DOHH2 (cell line): Measurements from ENCODE around the gene SPATC1L.

ENCODE experiments used
- H3F3A ChIP-seq: fragments of 200-600 bp; sonication (generic), shearing (Covaris generic); 2 replicates; pipeline ENCODE4 v1.6.0; 2016; ENCODE audit warnings: antibody characterized with exemption, mild to moderate bottlenecking; ENCODE audit not compliant: control insufficient read depth, insufficient read depth
- H3K27ac ChIP-seq: fragments of 200-600 bp; sonication (generic); 2 replicates; pipeline ENCODE4 v1.5.1; 2014; ENCODE audit warnings: low read depth, mild to moderate bottlenecking, low read length, moderate library complexity
- H3K27me3 ChIP-seq: fragments of 200-600 bp; sonication (generic); 2 replicates; pipeline ENCODE4 v1.6.1; 2014; ENCODE audit warnings: mild to moderate bottlenecking, low read length, mixed read lengths; ENCODE audit not compliant: control insufficient read depth
- H3K36me3 ChIP-seq: fragments of 200-600 bp; sonication (generic); 2 replicates; pipeline ENCODE4 v1.6.1; 2014; ENCODE audit warnings: mild to moderate bottlenecking, low read length, moderate library complexity, mixed read lengths; ENCODE audit not compliant: control insufficient read depth
- H3K4me1 ChIP-seq: fragments of 200-600 bp; sonication (generic); 2 replicates; pipeline ENCODE4 v1.6.1; 2014; ENCODE audit warnings: mild to moderate bottlenecking, low read length, mixed read lengths; ENCODE audit not compliant: control insufficient read depth
- H3K4me2 ChIP-seq: fragments of 200-600 bp; sonication (generic); 2 replicates; pipeline ENCODE4 v1.6.0; 2014; ENCODE audit warnings: mild to moderate bottlenecking, low read length, moderate library complexity
- H3K4me3 ChIP-seq: fragments of 200-600 bp; sonication (generic); 2 replicates; pipeline ENCODE4 v1.5.1; 2014; ENCODE audit warnings: mild to moderate bottlenecking, low read length, mixed read lengths
- H3K79me2 ChIP-seq: fragments of 200-600 bp; sonication (generic); 2 replicates; pipeline ENCODE4 v1.6.1; 2014; ENCODE audit warnings: mild to moderate bottlenecking, low read length, mixed read lengths; ENCODE audit not compliant: control insufficient read depth
- H3K9me2 ChIP-seq: fragments of 200-600 bp; sonication (generic); replicated peaks from 2 replicates; pipeline ENCODE4 v1.6.1; 2014; ENCODE audit warnings: mild to moderate bottlenecking, low read length, mixed read lengths; ENCODE audit not compliant: control insufficient read depth
- H3K9me3 ChIP-seq: fragments of 200-600 bp; sonication (generic); 2 replicates; pipeline ENCODE4 v1.6.1; 2014; ENCODE audit warnings: antibody characterized with exemption, low read length, mixed read lengths; ENCODE audit not compliant: control insufficient read depth, insufficient read depth
- H4K20me1 ChIP-seq: fragments of 200-600 bp; sonication (generic); 2 replicates; pipeline ENCODE4 v1.6.0; 2014; ENCODE audit warnings: low read depth, mild to moderate bottlenecking, antibody characterized with exemption, low read length, moderate library complexity; ENCODE audit not compliant: control insufficient read depth, insufficient read depth
- CTCF ChIP-seq: fragments of 200-600 bp; sonication (generic); IDR thresholded peaks from one replicate; pipeline ENCODE4 v1.5.1; 2014; ENCODE audit warnings: antibody characterized with exemption, mild to moderate bottlenecking, low read depth, low read length; ENCODE audit not compliant: poor library complexity, severe bottlenecking
- EZH2phosphoT487 ChIP-seq: fragments of 200-600 bp; sonication (generic); IDR thresholded peaks from 2 replicates; pipeline ENCODE4 v1.6.1; 2017; ENCODE audit warnings: borderline replicate concordance, mild to moderate bottlenecking, antibody characterized with exemption, low read length, moderate library complexity, mixed read lengths

Gene SPATC1L

GRCh38 chr21:46156678-46157077 lies 27.6 kb downstream of the SPATC1L start:
- no peaks in the 10 kb centered on the region; the same call in 1 of the 2 replicates for H3K36me3 ChIP-seq
- H3K4me2 ChIP-seq, result no peak overlapping the region
- no peaks in the 10 kb centered on the region for H3F3A ChIP-seq
- H3K27me3 ChIP-seq, result no peaks in the 10 kb centered on the region
- no peaks in the 10 kb centered on the region; the same call in 1 of the 2 replicates for H3K4me1 ChIP-seq
- H3K27ac ChIP-seq, result no peak overlapping the region
- H3K9me2 ChIP-seq, result no peaks in the 10 kb centered on the region
- no peak for TF ChIP-seq CTCF
- no peak for TF ChIP-seq EZH2phosphoT487
- no peaks in the 10 kb centered on the region for H3K79me2 ChIP-seq
- H4K20me1 ChIP-seq, result no peaks in the 10 kb centered on the region
- H3K4me3 ChIP-seq, result no peak overlapping the region
- peaks cover 3% of the 10 kb centered on the region; the same call in 1 of the 2 replicates for H3K9me3 ChIP-seq

GRCh38 chr21:46156378-46156645 lies 27.9 kb downstream of the SPATC1L start:
- H3K27ac ChIP-seq, result no peak overlapping the region
- H3K4me2 ChIP-seq, result no peak overlapping the region
- H3K4me3 ChIP-seq, result no peak overlapping the region
- H3K36me3 ChIP-seq, result no peaks in the 10 kb centered on the region; the same call in 1 of the 2 replicates
- no peaks in the 10 kb centered on the region for H3K9me2 ChIP-seq
- no peaks in the 10 kb centered on the region; the same call in 1 of the 2 replicates for H3K4me1 ChIP-seq
- no peaks in the 10 kb centered on the region for H3F3A ChIP-seq
- peaks cover 1% of the 10 kb centered on the region; the same call in 1 of the 2 replicates for H3K9me3 ChIP-seq
- no peaks in the 10 kb centered on the region for H4K20me1 ChIP-seq
- no peak for TF ChIP-seq EZH2phosphoT487
- TF ChIP-seq CTCF, result no peak
- H3K79me2 ChIP-seq, result no peaks in the 10 kb centered on the region
- H3K27me3 ChIP-seq, result no peaks in the 10 kb centered on the region

DNA sequence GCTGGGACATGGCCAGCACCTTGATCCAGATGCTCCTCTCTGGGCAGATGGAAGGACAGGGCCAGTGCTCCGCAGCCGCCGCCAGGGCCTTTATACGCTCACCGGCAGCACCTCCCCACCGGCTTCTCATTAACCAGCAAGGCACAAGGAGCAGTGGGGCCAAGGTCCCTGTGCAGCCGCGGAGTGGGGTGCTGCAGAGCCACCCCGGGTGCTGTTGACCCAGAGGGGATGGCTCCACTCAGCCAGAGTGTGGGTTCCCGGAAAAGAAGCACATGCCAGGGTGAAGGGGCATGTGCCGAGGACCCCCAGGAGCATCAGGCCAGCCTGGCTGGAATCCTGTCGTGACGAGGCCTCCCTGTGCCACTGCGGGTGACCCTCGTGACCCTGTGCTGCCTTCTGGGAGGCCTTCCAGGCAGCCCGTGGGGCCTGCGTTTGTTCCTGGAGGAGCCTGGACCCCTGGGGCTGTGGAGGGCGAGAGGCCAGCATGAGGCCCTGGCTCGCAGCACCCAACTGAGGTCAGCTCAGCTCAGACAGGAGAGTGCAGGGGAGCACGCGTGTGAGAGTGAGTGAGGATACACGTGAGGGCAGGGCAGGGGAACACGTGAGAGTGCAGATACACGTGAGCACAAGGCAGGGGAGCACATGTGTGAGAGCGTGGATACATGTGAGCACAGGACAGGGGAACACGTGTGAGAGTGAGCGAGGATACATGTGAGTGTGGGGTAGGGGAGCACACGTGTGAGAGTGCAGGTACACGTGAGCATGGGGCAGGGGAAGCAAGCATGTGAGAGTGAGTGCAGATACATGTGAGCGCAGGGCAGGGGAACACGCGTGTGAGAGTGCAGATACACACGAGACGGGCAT lies 28.5 kb downstream of the SPATC1L start, which contains the start of gene FTCD:
Gene FTCD (minus strand): TSS at position 66 of the 864 bp plus-strand sequence. CDS start 56 bp downstream, at position 10.
- H3K4me1 ChIP-seq, result no peaks in the 10 kb centered on the region; the same call in 1 of the 2 replicates
- H3K9me3 ChIP-seq, result no peaks in the 10 kb centered on the region
- H4K20me1 ChIP-seq, result no peaks in the 10 kb centered on the region
- no peaks in the 10 kb centered on the region for H3K36me3 ChIP-seq
- TF ChIP-seq EZH2phosphoT487 (no peak), CTCF (no peak)
- H3K4me3 ChIP-seq, result no peak within 1 kb of the TSS
- no peak within 1 kb of the TSS for H3K4me2 ChIP-seq
- H3K27ac ChIP-seq, result no peak within 1 kb of the TSS
- H3K27me3 ChIP-seq, result no peaks in the 10 kb centered on the region
- no peaks in the 10 kb centered on the region for H3F3A ChIP-seq
- H3K9me2 ChIP-seq, result no peaks in the 10 kb centered on the region
- H3K79me2 ChIP-seq, result no peaks in the 10 kb centered on the region
